Gastroesophageal sphincter (tissue), 4 donors: ENCODE measurements around the gene PAFAH2. TPM values are rescaled to one million over a fixed set of nuclear protein-coding genes. Genes with fewer than 3 reads are reported as not detected.
A peak's percentile ranks its signal among the peaks of the same experiment; 100 is the strongest.

Experiments
- ATAC-seq: fragments of 150-250 bp; one replicate; pipeline ENCODE4 v1.9.1; 2016; ENCODE audit warnings: mild to moderate bottlenecking, moderate library complexity
- H3K27ac ChIP-seq, 4 donors: fragments of 200-600 bp; sonication (generic) in 3 of 4; 1 replicate in 3 of 4; 2 replicates in 1 of 4; pipeline ENCODE4 v1.5.1; 2016 to 2019
- H3K27me3 ChIP-seq: fragments of 200-600 bp; sonication (generic); one replicate; pipeline ENCODE4 v1.5.1; 2019
- H3K36me3 ChIP-seq, 2 donors: fragments of 200-600 bp; sonication (generic); one replicate each; pipeline ENCODE4 v1.5.1; 2019; ENCODE audit warnings: control low read depth in 1 of 2
- H3K4me1 ChIP-seq, 3 donors: fragments of 200-600 bp; sonication (generic); 1 replicate in 2 of 3; 2 replicates in 1 of 3; pipeline ENCODE4 v1.5.1; 2016 to 2019; ENCODE audit warnings: control low read depth in 2 of 3
- H3K4me3 ChIP-seq, 2 donors: fragments of 200-600 bp; sonication (generic); one replicate each; pipeline ENCODE4 v1.5.1; 2019; ENCODE audit warnings: mild to moderate bottlenecking in 1 of 2, moderate library complexity in 1 of 2
- H3K9me3 ChIP-seq, 3 donors: fragments of 200-600 bp; sonication (generic); one replicate each; pipeline ENCODE4 v1.5.1; 2017 to 2019; ENCODE audit warnings: control low read depth in 2 of 3
- CTCF ChIP-seq, 4 experiments: fragments of 200-600 bp in 2 of 4; fragments of 450-650 bp in 2 of 4; sonication (generic) in 1 of 4; IDR thresholded peaks; one replicate each; pipeline ENCODE4 v1.5.1; 2017 to 2019; ENCODE audit warnings: antibody characterized with exemption in 4 of 4, mild to moderate bottlenecking in 2 of 4, moderate library complexity in 2 of 4
- EP300 ChIP-seq: sonication (generic); formaldehyde crosslinking; IDR thresholded peaks from one replicate; pipeline ENCODE4 v1.6.1; 2017; ENCODE audit warnings: antibody characterized with exemption, mild to moderate bottlenecking
- POLR2A ChIP-seq, 2 donors: fragments of 450-650 bp; IDR thresholded peaks; one replicate each; pipeline ENCODE4 v1.6.1; 2017; ENCODE audit warnings: antibody characterized with exemption in 2 of 2, mild to moderate bottlenecking in 2 of 2, moderate library complexity in 1 of 2
- POLR2AphosphoS5 ChIP-seq: sonication (generic); formaldehyde crosslinking; IDR thresholded peaks from one replicate; pipeline ENCODE4 v1.6.1; 2017; ENCODE audit warnings: antibody characterized with exemption
- WGBS, 2 donors: methylation state at CpG; one replicate each; pipeline ENCODE4 v1.1.5; 2018; ENCODE audit warnings: low coverage in 1 of 2; 5-methylcytosine and 5-hydroxymethylcytosine counted together
- total RNA-seq, 4 donors: library from RNA; depleted of rRNA; stranded (reverse); fragments of >200 nt; gene quantifications; one replicate each; pipeline ENCODE4 v1.1.0, GENCODE V29; 2016

Gene PAFAH2
- total RNA-seq, 4 donors from 2014 or later, result 6.6 to 12.2 (median 8.5) TPM

- WGBS, 2 donors, result 2 to 5% methylated on average over 6 to 14 of the region's 32 CpGs
- no peaks in the 10 kb centered on the region for H3K9me3 ChIP-seq
- ATAC-seq, result peak; percentile 69
These were observed 74.8 kb downstream of the PAFAH2 start for GRCh38 chr1:25922971-25923552.

DNA sequence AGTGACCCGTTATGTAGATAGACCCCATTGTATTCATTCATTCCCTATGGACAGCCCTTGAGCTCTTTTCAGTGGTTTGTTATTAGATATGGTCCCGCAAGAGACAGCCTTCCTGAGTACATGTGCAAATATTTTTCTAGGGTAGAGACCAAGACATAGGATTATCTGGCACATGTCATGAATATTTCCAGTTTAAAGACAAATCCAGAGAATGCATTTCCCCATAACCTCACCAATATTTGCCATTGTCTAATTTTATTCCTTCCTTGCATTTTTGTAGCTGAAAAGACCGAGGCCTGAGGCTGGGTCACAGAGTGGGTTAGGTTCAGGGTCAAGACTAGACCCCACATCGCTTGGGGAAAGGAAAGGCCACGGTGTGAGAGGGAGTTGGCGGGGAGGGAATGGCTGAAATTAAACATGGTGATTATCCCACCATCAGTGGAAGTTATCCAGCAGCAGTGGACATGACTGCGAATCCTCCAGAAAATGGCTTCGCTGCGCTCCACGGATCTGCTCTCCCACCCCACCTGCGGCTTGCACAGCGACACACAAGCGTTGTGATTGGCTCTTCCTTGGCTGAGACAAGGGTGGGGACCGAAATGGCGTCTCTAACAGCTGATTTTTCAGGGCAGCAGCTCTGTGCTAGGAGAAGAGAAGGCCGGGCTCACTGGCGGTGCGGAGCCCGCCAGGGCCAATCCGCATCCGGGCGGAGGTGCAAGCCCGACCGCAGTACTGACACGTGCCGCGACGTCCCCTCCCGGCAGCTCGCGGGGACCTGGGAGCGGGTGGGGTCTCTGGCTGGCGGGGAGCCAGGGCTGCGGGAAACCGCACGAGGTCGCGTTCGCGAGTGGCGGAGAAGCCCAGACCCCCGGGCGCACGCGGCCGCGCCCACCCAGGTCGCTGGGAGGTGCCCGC, 75.5 kb downstream of the PAFAH2 start:
- peaks cover 20% of the 10 kb centered on the region for H3K27me3 ChIP-seq
- H3K27ac ChIP-seq, result peak overlapping the region in 3 of 4 donors; percentile 73 to 80 (median 76)
- WGBS, 2 donors, result 48 to 50% methylated on average over 6 to 7 of the region's 49 CpGs
- TF ChIP-seq POLR2A (IDR thresholded peaks at IDR 0.05) (peak in 1 of 2 donors; percentile 19), CTCF (IDR thresholded peaks at IDR 0.05) (peak in 1 of 4 experiments; percentile 18), POLR2AphosphoS5 (no peak)
- no peaks in the 10 kb centered on the region for H3K9me3 ChIP-seq
- H3K4me1 ChIP-seq, result peaks cover 0 to 21% (median 4%) of the 10 kb centered on the region in 3 donors
- peak; percentile 65 for ATAC-seq
- no peaks in the 10 kb centered on the region for H3K36me3 ChIP-seq
- peak overlapping the region; percentile 25 to 62 for H3K4me3 ChIP-seq

More at GRCh38 chr1:25922971-25923552, 74.8 kb downstream of the PAFAH2 start:
- H3K27ac ChIP-seq, result peak overlapping the region in 3 of 4 donors; percentile 73 to 80 (median 76)
- peak overlapping the region; percentile 25 to 62 for H3K4me3 ChIP-seq
- H3K36me3 ChIP-seq, result no peaks in the 10 kb centered on the region
- peaks cover 0 to 21% (median 4%) of the 10 kb centered on the region in 3 donors for H3K4me1 ChIP-seq
- peaks cover 20% of the 10 kb centered on the region for H3K27me3 ChIP-seq
- TF ChIP-seq POLR2AphosphoS5 (peak; percentile 8), CTCF (IDR thresholded peaks at IDR 0.05) (no peak), POLR2A (IDR thresholded peaks at IDR 0.05) (peak in 1 of 2 donors; percentile 24)

DNA sequence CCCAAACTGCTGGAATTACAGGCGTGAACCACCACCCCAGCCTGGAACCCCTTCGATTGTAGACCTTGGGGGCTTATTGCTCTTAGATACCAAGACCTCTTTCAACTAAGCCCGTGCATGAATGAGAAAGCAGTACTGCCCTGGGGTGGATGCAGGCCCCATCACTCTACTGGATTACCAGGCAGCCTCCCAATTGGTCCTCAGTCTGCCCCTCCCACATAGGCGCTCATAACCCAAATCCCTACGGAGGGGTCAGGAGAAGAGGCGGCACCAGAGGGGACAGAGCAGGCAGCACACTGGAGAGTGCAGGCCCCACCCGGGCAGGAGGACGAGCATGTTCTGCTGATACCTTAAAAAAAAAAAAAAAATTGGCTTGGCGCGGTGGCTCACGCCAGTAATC, 79.2 kb downstream of the PAFAH2 start:
- Histone ChIP-seq H3K4me3 (no peak overlapping the region), H3K9me3 (no peaks in the 10 kb centered on the region), H3K36me3 (no peaks in the 10 kb centered on the region), H3K27ac (no peak overlapping the region), H3K4me1 (peaks cover 0 to 17% (median 4%) of the 10 kb centered on the region in 3 donors), H3K27me3 (peaks cover under 1% of the 10 kb centered on the region)
- 80 to 100% methylated on average over 1 to 2 of the region's 11 CpGs for WGBS, 2 donors
- no peak for TF ChIP-seq POLR2A (IDR thresholded peaks at IDR 0.05)
- TF ChIP-seq CTCF (IDR thresholded peaks at IDR 0.05), result no peak
- no peak for TF ChIP-seq EP300
- no peak for TF ChIP-seq POLR2AphosphoS5
- ATAC-seq, result no peak

- ATAC-seq, result no peak
- peaks cover 0 to 11% (median 0%) of the 10 kb centered on the region in 3 donors for H3K4me1 ChIP-seq
- H3K27ac ChIP-seq, result no peak overlapping the region
- H3K9me3 ChIP-seq, result no peaks in the 10 kb centered on the region
- H3K27me3 ChIP-seq, result no peaks in the 10 kb centered on the region
- no peaks in the 10 kb centered on the region for H3K36me3 ChIP-seq
- no peak for TF ChIP-seq CTCF (IDR thresholded peaks at IDR 0.05)
- TF ChIP-seq EP300, result no peak
- TF ChIP-seq POLR2A (IDR thresholded peaks at IDR 0.05), result no peak
- TF ChIP-seq POLR2AphosphoS5, result no peak
- WGBS, 2 donors, result 29 to 64% methylated on average over 3 to 5 of the region's 5 CpGs
- no peak overlapping the region for H3K4me3 ChIP-seq
These were observed 79.9 kb downstream of the PAFAH2 start for GRCh38 chr1:25917996-25918395.
